GM12892 (cell line): ENCODE results near the gene SLC12A5.

Experiments
- DNase-seq: peaks from one replicate; pipeline ENCODE4 v3.0.0; 2011; ENCODE audit not compliant: insufficient read length
- FAIRE-seq: peaks from 2 replicates; lab custom pipeline; 2011; peaks lifted over from hg19 to GRCh38; lab: Jason Lieb, UNC
- POLR2A ChIP-seq: IDR thresholded peaks from 2 replicates; pipeline ENCODE4 v1.6.1; 2011; ENCODE audit warnings: low read depth, low read length, control low read depth
- POLR2AphosphoS5 ChIP-seq: IDR thresholded peaks from 2 replicates; pipeline ENCODE4 v1.6.1; 2011; ENCODE audit warnings: low read depth, low read length, control low read depth
- TAF1 ChIP-seq: IDR thresholded peaks from 2 replicates; pipeline ENCODE4 v1.6.1; 2011; ENCODE audit warnings: low read depth, mild to moderate bottlenecking, control low read depth, low read length, borderline replicate concordance

Gene SLC12A5

GRCh38 chr20:46060975-46061374 is 32.0 kb downstream of the SLC12A5 start:
- TF ChIP-seq POLR2A (no peak), TAF1 (no peak), POLR2AphosphoS5 (no peak)
- FAIRE-seq (no peak), DNase-seq (no peak)

GRCh38 chr20:46062151-46062550 is 33.1 kb downstream of the SLC12A5 start:
- FAIRE-seq (no peak), DNase-seq (no peak)
- TF ChIP-seq POLR2AphosphoS5 (no peak), TAF1 (no peak), POLR2A (no peak)

GRCh38 chr20:46062621-46063020 is 33.6 kb downstream of the SLC12A5 start:
- TF ChIP-seq POLR2A, result no peak
- TF ChIP-seq TAF1, result no peak
- TF ChIP-seq POLR2AphosphoS5, result no peak
- FAIRE-seq (no peak), DNase-seq (no peak)

- TF ChIP-seq POLR2A (no peak), POLR2AphosphoS5 (no peak), TAF1 (no peak)
- DNase-seq (no peak), FAIRE-seq (no peak)
These were observed 34.1 kb downstream of the SLC12A5 start for GRCh38 chr20:46063151-46063550.

GRCh38 chr20:46063652-46064054 is 34.6 kb downstream of the SLC12A5 start:
- TF ChIP-seq POLR2AphosphoS5, result no peak
- no peak for TF ChIP-seq POLR2A
- TF ChIP-seq TAF1, result no peak
- DNase-seq (no peak), FAIRE-seq (peak; percentile 33)

- FAIRE-seq, result no peak
These were observed 36.0 kb downstream of the SLC12A5 start for GRCh38 chr20:46065006-46065405.

GRCh38 chr20:46065691-46066090 is 36.7 kb downstream of the SLC12A5 start:
- FAIRE-seq, result no peak
- TF ChIP-seq POLR2A, result no peak
- no peak for TF ChIP-seq TAF1
- TF ChIP-seq POLR2AphosphoS5, result no peak
- DNase-seq, result no peak

More at GRCh38 chr20:46065006-46065405, 36.0 kb downstream of the SLC12A5 start:
- DNase-seq, result no peak
- TF ChIP-seq TAF1 (no peak), POLR2AphosphoS5 (no peak), POLR2A (no peak)

- no peak for TF ChIP-seq TAF1
- TF ChIP-seq POLR2AphosphoS5, result no peak
- no peak for TF ChIP-seq POLR2A
- DNase-seq (no peak), FAIRE-seq (no peak)
These were observed 41.3 kb downstream of the SLC12A5 start for GRCh38 chr20:46070215-46070900.

- DNase-seq (no peak), FAIRE-seq (no peak)
These were observed 42.6 kb downstream of the SLC12A5 start for GRCh38 chr20:46071573-46071972.

GRCh38 chr20:46073024-46073423 is 44.0 kb downstream of the SLC12A5 start:
- TF ChIP-seq POLR2A (no peak), TAF1 (no peak), POLR2AphosphoS5 (no peak)
- DNase-seq, result no peak
- no peak for FAIRE-seq

More at GRCh38 chr20:46071573-46071972, 42.6 kb downstream of the SLC12A5 start:
- no peak; the same call in 1 of the 2 replicates for TF ChIP-seq POLR2AphosphoS5
- TF ChIP-seq TAF1, result no peak
- no peak for TF ChIP-seq POLR2A

- TF ChIP-seq TAF1 (no peak), POLR2AphosphoS5 (0 out of 2 replicates have a peak, but pooled peaks have one; percentile 20), POLR2A (no peak)
- FAIRE-seq, result no peak
- DNase-seq, result no peak
These were observed 44.4 kb downstream of the SLC12A5 start for GRCh38 chr20:46073443-46073842.

GRCh38 chr20:46074006-46074405 is 45.0 kb downstream of the SLC12A5 start:
- FAIRE-seq, result no peak
- no peak for DNase-seq
- no peak for TF ChIP-seq TAF1
- no peak for TF ChIP-seq POLR2AphosphoS5
- no peak for TF ChIP-seq POLR2A

- 0 out of 2 replicates have a peak, but pooled peaks have one; percentile 4 for TF ChIP-seq POLR2AphosphoS5
- TF ChIP-seq TAF1, result no peak
- no peak for DNase-seq
These were observed 47.8 kb downstream of the SLC12A5 start for GRCh38 chr20:46076806-46077205.

More at GRCh38 chr20:46076806-46077205, 47.8 kb downstream of the SLC12A5 start:
- FAIRE-seq, result no peak
